EL (cell line): Measurements from ENCODE around the gene OR6V1.

Source experiments
- DNase-seq: peaks from one replicate; pipeline ENCODE4 v3.0.0-alpha.2; 2016

Gene OR6V1, protein sequence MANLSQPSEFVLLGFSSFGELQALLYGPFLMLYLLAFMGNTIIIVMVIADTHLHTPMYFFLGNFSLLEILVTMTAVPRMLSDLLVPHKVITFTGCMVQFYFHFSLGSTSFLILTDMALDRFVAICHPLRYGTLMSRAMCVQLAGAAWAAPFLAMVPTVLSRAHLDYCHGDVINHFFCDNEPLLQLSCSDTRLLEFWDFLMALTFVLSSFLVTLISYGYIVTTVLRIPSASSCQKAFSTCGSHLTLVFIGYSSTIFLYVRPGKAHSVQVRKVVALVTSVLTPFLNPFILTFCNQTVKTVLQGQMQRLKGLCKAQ

GRCh38 chr7:143052041-143052440, at the start of gene OR6V1:
OR6V1 (plus strand) TSS chr7:143052341; CDS start chr7:143052341, 0 bp downstream.
- no peak for DNase-seq

DNA sequence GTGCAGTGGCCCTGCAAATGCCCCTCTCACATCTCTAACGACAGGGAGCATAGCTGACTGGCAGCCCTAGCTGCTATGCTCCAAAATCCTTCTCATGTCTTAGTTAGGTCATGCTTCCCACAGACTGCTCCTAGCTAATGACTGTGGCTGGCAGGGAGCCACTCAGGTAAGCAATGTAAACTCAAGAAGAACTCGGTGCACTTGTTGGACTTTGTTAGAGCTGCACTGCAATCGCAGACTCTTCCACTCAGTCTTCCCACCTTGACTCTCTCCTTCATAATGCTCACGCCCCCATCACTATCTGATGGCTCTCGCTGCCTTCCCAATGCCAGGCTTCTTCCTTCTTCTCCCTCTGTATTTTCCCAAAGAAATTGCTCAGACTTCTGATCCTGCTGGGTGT, 49.2 kb upstream of the OR6V1 start:
- no peak for DNase-seq

DNA sequence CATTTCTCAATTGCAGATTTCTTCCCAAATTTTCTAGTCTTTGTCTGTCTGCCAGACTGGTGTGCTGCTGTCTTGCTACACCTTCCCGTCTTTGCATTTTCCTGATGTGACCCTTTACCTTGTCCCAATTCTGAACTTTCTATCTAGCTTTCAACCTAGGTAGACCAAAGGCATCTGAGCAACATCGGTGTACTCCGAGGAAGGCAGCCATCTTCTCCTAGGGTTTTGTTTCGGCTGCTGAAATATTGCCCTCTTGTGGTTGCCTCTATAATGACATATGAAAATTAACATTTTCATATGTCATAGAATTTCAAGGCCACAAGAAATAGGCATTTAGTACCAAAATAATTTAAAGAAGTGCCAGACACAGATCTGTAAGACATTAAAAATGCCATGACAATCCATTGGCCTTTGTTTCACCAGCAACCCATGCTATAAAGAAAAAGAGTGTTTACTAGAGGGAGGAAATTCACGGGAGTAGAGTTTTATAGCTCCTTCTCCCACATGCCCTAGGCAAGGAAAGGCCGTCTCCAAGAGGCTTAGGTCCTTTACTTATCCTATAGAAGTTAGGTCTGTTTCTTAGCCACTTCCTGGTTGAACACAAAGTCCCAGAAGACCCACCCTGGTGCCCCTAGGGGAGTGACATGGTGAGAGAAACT, 48.6 kb upstream of the OR6V1 start:
- DNase-seq = peak; percentile 41

DNA sequence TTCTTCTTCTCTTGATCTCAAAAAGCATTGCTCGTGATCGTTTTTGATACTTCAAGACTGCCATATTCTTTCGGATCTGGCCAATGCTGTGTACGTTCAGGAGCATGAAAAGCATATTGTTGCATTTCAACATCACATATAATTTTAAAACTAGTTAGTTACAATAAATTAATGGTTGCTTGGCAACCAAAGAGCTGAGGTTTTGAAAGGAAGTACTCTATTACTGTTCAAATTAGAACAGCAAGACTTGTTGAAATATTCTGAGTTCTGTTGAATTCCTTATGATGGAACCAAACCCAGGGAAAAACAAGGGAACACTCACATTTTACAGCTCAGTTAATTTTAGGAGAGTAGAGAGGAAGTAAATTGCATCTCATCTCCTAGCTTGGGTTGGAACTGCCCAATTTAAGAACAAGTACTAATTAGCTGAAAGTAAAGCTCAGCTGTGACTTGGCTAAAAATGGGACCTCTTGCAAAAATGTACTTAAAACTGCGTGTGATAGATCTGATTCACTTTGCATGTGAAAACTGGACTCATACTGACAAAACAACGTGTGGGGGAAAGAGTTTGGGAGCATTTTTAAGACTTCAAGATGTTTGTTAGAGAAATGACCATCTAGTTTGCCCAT, 46.4 kb upstream of the OR6V1 start:
- DNase-seq = no peak

DNA sequence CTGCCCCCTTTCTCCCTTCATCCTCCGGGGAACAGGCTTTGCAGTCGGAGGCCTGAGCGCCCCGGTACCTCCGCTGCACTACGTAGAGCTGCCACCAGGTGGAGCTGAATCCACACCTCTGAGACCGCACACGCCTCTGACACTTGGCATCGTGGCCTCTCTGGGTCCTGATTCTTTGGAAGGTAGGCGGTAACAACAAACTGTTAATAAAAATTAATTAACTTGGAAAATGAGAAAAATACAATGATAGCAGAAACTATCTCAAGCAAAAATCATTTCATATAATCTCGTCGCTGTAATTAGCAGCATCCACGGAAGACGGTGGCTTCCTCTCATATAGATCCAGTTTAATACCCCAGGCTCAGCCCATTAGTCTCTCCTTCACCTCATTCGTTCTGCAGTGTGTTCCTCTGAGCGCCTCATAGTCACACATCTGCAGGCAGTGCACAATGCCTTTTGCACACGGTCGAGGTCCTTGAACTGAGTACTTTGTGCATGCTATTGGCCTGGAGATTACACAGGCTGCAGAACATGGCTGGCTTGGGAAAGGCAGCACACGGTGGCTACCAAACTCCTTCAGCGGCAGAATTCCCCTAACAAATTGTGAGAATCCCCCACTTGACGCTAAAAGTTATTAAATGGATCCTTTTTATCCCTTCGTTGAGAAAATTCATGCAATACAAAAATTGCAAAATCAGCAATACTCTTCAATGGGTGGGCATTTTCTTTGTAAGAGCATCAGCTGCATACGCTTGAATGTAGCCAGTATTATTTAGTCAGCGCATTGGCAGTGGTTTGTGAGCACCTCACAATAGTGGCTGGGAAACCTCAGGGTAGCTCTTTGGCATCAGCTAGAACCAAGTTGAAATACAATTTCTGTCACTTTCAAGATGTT, 43.9 kb upstream of the OR6V1 start:
- DNase-seq = peak; percentile 55

DNA sequence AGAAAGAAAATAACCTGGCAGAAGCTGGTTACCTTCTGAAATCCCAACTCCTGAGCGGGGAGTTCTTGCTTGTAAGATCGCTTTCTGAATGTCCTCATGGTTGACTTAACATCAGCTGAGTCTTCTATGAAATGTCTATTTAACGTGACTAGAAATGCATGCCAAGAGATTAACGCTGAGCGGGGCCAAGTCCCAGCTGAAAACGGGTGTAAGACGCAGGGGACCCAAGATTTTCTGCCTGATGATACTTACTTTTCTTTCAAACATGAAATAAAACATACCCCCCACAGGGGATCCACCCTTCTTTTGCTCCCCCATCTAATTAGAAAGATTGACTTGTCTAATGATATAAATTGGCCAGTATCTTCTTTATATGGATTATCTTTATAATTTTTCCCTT, 40.1 kb upstream of the OR6V1 start:
- no peak for DNase-seq

- no peak for DNase-seq
These were observed 39.7 kb upstream of the OR6V1 start for GRCh38 chr7:143012409-143012808.

DNA sequence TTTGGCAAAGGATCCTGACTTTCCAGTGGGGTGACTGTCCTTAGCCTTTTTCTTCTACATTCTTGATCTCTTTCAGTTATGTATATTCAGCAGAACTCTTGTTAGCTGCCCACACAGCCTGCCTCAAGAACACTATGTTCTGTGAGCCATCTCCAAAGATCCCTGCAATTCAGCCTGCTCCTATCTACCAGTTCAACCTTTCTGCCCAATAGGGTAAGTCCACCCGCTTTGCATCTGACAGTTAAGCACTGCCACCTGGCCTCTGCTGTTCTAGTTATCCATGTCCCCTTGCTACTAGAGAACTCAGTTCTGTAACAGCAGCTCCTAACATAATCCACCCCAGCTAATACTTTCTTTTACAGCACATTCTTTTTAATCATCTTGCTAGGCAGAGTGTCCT, 38.7 kb upstream of the OR6V1 start:
- no peak for DNase-seq

GRCh38 chr7:143013893-143014292, 38.2 kb upstream of the OR6V1 start:
- DNase-seq = peak; percentile 76

GRCh38 chr7:143015084-143015483, 37.1 kb upstream of the OR6V1 start:
- no peak for DNase-seq

GRCh38 chr7:143015926-143016490, 36.1 kb upstream of the OR6V1 start:
- DNase-seq = peak; percentile 47

GRCh38 chr7:143016996-143017395, 35.1 kb upstream of the OR6V1 start:
- no peak for DNase-seq

DNA sequence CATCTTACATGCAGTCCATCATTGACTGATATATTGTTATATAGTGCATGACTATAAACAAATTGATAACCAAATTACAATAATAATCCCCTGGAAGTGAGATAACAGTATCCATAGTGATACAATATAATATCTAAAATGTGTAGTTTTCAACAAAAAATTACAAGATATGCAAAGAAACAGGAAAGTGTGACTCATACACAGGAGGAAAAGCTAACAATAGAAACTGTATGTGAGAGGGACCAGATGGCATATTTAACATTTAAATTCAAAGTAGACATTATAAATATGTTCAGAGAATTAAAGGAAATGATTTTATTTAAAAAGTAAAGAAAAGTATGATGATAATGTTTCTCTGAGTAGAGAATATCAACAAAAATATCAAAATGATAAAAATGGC, 33.2 kb upstream of the OR6V1 start:
- DNase-seq = no peak

- no peak for DNase-seq
These were observed 29.1 kb upstream of the OR6V1 start for GRCh38 chr7:143023047-143023446.

- no peak for DNase-seq
These were observed 26.8 kb upstream of the OR6V1 start for GRCh38 chr7:143025371-143025770.

DNA sequence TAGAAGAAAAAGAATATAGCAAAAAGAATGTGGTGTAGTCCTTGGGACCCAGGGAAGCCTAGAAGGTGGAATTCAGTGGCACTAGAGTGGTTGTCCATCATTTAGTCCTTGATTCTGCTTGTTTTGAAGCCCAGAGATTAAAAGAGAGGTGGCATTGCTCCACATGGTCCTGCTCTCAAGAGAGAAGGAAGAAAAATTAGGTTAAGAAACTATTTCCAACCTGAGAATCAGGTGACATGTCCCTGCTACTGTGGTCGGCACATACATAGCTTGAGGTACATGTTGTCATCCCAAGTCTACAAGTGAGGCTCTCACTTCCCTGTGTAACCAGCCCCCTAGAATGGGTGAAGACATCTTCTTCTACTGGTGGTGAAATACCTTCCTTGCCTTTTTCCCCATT, 25.1 kb upstream of the OR6V1 start, which contains the start of gene OR9A2:
Gene OR9A2, minus strand, starts transcription at position 101 of the 400 bp plus-strand sequence. Its CDS starts 0 bp downstream, at position 101.
- no peak for DNase-seq

DNA sequence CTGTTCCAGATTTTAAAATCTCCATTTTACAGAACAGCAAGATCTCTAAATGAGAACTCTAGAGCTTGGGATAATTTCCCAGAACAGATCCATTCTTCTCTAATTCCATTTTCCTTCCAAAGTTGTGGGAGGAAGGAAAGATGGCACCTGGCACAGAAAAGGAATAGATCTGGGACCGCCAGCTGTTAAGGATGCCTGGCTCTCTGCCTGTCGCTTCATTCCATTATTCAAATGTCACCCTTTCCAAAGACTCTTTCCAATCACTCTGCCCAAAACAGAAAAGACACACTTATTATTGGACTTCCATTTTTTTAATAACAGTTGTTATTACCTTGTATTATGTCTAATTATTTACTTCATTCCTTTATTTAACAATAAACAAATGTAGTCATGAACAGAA, 24.5 kb upstream of the OR6V1 start:
- no peak for DNase-seq

DNA sequence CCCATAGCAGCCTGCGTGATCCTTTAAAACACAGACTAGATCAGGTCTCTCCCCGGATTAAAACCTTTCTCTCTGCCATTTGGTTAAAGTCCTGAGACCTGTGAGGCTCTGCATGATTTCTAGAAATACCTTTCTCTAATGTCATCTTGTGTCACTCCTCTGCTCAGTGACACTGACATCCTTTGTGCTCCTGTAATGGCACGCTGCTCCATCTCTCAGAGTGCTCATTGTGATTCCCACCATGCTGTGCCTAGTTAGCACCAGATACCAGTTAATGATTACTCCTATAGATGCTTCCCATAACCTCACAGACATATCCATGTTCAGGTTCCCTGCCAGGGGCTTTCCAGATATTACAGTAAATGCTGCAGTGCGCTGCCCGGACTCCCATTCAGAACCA, 13.5 kb upstream of the OR6V1 start:
- DNase-seq = no peak

- DNase-seq = no peak
These were observed 11.9 kb upstream of the OR6V1 start for GRCh38 chr7:143040209-143040715.

- DNase-seq = no peak
These were observed 10.8 kb upstream of the OR6V1 start for GRCh38 chr7:143041346-143041745.

DNA sequence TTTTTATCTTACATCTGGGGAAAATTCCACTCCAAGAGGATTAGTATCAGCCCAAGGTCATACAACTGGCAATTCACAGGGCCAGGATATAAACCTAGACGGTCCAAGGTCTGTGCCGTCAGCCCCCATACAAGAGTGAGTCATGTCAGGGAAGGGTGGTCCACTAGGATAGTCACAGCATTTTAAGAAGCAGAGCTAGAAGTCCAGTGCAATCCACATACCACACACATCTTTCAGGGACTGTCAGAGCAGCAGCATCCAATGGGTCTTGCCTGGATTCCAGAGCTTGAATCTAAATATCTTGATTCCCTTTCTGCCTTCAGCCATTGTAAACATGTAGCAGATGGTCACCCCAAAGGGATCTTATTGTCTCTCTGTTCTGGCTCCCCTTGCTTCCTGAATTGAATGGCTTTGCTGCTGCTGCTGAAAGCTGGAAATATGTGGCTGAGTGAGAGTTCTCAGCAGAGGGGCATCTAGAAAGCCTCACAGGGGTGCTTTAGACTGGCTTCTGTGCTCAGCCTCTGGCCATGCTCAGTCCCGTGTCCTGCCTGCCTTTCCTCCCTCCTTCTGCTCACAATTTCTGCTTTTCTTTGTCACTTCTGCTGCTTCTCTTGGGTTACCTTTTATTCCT, 9.9 kb upstream of the OR6V1 start:
- DNase-seq = peak; percentile 2

- peak; percentile 4 for DNase-seq
These were observed 9.3 kb upstream of the OR6V1 start for GRCh38 chr7:143042790-143043271.
